Endothelial cell of hepatic sinusoid (primary cell): Measurements from ENCODE around the gene RPS18.
"Not testable (repeated sequence)": the region's sequence is repeated elsewhere in the genome, so short reads cannot be mapped to it uniquely, and the experiment has no call there.

Source experiments
- in situ Hi-C: cut with HindIII; loops from 2 replicates; pipeline ENCODE4 v1.10.0; 2017; ENCODE audit warnings: low sequenced_read_pairs

The RPS18 gene

DNA sequence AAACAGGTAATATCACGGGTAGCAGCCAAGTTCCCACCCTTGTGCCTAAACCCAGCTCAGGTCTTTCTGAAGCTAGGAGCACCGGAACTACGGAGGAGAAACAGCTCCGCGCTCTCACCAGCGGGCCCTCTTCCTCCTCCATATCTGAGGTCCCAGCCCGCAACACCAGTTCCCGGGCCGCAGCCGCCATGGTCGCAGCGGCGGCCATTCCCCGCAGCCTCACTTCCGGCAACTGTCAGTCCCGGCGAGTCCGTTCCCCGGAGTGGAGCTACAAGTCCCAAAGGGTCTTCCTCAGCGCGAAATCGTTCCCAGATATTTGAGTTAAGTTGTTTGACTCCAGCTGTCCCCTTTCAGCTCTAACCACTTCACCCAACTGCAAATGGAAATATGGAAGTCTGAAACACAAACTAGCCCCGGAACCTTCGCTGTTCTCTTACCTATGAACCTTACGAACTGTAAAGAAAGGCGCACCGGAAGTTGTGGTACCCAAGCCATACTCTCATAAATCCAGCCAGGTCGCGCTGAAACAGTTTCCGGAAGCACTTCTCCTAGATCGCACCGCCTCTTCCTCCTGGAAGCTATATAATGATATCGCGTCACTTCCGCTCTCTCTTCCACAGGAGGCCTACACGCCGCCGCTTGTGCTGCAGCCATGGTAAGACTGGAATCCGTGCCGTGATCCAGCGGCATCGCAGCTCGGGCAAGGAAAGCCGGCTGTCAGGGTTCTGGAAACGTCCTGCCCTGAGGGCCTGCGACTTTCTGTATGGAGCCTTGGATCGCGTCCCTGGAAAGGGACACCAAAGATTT lies at the start of gene RPS18, which contains the start of gene VPS52:
TSS of gene RPS18 (plus strand) at position 608 of the 807 bp plus-strand sequence. CDS start at position 653, 45 bp downstream.
TSS of gene VPS52 (minus strand) at position 409 of the 807 bp plus-strand sequence. CDS start at position 208, 201 bp downstream.
- in situ Hi-C loops: no loop called here

GRCh38 chr6:33226503-33227120 lies 45.3 kb upstream of the RPS18 start:
- in situ Hi-C loops: not testable (repeated sequence)

DNA sequence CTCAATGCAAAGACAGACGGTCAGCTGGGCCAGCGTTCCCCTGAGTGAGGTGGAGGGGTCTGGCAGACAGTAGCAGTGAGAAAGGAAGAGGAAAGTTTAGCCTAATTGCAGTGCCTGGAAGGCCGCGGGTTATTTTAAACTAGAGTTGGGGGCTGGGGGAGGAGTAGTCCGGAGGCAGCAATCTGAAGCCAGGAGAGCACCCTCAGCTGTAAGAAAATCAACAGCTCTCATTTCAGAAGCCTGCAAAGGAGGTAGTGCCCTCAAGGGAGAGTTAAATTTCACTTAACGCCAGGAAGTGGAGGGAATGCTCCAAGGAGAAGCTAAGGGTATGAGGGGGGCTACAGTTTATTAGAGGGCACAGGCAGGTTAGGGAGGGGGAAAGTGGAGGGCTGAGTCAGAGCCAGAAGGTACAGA lies 36.6 kb upstream of the RPS18 start:
- in situ Hi-C loops: loop anchor here (5.0 kb wide), 1 partner anchor 88 kb away; no protein-coding TSS in a partner anchor

GRCh38 chr6:33236328-33236727 lies 35.5 kb upstream of the RPS18 start:
- in situ Hi-C loops: loop anchor here (5.0 kb wide), 1 partner anchor 89 kb away; no protein-coding TSS in a partner anchor

GRCh38 chr6:33236852-33237251 lies 35.0 kb upstream of the RPS18 start:
- in situ Hi-C loops: loop anchor here (5.0 kb wide), 1 partner anchor 90 kb away; no protein-coding TSS in a partner anchor

DNA sequence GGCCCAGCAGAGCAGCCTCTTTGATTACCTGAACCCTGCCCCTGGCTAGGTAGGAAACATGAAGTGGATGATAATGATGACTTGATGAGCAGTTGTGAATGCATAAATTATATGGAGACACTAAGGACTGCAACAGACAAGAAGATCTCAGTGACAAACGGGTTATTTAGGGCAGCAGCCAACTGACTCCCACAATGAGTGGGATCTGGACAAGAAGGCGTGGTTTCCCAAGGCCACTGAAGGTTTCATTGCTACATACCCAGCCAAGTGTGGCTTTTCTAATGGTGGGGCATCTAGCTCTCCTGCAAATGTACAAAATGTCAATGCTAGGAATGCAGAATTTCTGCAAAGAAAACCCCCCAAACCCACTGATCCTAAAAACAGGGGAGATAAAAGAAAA lies 34.1 kb upstream of the RPS18 start:
- in situ Hi-C loops: loop anchor here (5.0 kb wide), 1 partner anchor 90 kb away; no protein-coding TSS in a partner anchor

DNA sequence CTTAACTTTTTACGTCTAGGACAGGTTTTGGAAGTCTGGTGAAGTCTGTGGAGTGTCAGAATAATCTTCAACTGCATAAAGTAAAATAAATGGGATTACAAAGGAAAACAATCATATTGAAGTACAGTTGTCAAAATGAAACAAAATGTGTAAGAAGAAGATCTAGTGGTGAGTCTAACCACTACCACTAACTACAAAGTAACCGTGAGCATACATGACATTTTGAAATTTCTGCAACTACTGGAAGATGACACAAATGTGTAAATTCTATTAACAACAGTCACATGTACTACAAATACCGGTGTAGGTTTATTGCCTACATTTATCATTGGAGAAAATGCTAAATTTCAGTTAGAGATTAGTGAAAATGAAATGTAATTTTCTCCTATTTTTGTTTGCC lies 29.9 kb upstream of the RPS18 start:
- in situ Hi-C loops: no loop called here

DNA sequence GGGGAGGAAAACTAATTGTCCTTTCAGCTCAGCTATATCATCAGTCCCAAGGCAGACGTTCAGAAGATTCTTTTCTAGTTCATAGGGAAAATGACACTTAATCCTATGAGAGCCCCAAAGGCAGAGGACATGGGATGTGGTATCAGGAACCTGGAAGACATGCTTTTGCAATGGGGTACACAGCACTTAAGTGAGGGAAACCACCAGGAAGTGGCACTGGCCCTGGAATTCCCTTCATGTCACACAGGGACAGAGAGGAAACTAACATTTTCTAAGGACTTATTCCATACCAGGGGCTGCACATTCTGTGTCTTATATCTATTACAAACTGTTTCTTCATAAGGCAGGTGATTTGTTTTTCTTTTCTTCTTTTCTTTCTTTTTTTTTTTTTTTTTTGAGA lies 28.4 kb upstream of the RPS18 start:
- in situ Hi-C loops: no loop called here

DNA sequence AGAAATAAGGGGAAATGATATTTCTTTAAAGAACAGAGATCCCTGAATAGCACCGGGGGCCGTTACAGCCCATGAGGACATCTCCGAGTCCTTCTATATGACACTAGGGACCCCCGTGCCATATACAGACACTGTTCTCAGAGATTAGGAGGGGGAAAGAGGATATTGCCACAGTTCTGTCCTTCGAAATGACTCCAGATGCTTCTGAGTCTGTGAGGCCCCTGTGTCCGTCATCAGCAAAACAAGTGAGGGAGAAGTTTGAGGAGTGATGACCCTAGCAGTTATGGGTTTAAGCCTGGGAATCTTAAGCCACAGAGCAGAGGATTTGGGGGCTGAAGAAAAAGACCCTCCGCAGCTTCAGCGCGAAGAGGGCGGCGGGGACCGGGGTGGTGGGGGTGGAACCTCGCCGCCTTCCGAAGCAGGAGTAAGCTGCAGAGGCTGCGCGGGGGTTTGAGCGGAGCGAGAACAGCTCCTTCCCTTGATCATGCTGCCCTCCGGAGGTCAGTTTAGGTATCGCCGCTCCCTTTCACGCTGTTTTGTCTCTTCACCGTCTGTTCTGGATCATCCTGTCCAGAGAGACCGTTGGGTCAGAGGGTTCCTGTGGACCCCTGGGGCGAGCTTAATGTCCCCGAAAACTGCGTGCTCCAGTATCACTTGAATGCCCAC lies 23.8 kb upstream of the RPS18 start:
- in situ Hi-C loops: no loop called here

- in situ Hi-C loops: no loop called here
Measured at GRCh38 chr6:33248643-33248931, 23.3 kb upstream of the RPS18 start.

DNA sequence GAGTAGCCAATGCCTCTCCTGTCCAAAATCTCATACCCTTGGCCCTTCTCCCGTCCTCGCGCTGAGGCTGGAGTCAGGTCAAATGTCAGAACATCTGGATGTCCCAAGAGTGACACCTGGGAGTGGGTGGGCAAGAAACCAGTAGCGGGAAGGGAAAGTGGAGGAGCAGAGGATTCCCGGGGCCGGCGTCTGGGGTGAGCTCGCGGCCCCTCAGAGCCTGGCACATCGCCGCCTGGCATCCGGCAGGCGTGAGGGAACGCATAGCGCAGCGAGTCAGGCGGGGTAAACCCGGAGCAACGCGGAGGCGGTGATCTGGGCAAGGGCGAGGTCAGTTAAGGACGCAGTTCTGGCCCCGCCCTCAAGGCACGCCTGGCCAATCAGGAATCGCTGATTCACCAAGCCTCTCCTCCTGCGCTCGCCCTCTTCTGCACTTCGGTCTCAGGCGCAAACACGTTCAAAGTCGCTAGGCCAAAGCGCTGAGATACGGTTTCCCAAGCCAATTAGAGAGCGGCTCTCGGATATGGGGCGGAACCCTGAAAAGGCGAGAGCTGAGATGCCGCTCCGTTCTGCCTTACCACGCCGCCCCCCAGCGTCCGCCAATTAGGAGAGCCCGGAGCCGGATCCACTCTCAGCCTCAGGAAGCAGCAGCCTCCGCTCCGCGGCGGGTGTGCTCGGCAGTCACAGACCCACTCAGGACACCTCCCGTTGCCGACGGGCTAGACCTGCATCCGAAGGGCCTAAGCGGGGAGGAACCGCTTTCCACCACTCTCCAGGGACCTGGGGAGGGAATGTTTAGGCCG lies 22.7 kb upstream of the RPS18 start:
- in situ Hi-C loops: no loop called here

DNA sequence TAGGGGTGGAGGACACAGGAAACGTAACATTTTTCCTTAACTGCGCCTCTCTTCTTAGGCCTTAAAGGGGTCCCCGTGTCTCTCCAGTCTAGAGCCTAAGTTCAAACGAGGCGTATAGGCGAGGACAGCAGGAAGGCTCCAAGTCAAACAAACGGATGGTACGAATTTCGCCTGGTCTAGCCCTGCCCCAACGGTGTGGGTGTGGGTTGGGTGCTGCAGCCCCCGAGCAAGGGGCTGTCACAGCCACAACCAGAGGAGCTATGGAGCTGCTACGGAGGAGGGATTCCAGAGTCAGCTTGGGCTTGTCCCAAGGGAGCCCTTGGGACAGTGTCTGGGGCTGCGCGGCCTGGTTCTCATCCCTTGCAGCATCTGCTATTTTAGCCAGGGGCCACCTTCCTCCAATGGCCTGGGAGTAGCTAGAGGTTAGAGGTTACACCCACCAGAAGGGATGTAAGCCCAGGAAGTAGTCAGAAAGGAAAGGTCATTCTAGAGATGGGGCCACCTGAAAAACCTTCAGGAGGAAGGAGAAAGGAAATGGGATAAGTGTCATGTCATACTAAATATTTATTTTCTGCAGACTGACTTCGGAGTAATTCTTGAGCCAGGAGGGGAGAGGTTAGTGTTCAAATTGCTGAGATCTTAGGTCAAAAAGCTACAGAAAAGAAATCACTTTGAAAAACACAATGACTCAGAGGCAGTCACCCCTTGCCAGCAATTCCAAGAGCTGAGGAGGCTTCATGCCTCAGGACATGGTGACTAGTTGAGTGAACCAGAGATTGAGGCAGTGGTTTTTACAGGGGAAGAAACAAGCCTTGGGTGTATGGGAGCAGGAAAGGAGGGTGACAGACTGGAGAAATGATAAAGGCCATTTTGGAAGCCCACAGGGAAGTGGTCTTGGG lies 21.9 kb upstream of the RPS18 start:
- in situ Hi-C loops: no loop called here

GRCh38 chr6:33250731-33251130 lies 21.1 kb upstream of the RPS18 start:
- in situ Hi-C loops: no loop called here

- in situ Hi-C loops: no loop called here
Measured at GRCh38 chr6:33251395-33252012, 20.4 kb upstream of the RPS18 start.

DNA sequence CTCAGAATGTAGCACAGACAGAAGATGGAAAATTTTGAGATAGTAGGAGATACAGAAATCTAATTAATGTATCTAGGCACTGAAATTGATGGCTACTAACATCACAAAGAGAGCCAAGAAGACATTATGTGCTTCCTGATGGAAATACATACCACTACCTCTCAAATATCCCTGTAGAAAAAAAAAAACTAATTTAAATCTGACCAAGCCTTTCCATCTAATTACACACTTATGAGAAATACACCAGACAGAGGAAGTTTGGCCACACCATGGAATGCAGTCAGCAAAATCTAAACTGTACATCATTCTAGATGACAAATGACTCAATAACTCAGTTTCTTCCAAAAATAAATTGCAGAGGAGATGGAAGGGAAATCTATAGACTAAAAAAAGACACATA lies 19.1 kb upstream of the RPS18 start:
- in situ Hi-C loops: no loop called here

DNA sequence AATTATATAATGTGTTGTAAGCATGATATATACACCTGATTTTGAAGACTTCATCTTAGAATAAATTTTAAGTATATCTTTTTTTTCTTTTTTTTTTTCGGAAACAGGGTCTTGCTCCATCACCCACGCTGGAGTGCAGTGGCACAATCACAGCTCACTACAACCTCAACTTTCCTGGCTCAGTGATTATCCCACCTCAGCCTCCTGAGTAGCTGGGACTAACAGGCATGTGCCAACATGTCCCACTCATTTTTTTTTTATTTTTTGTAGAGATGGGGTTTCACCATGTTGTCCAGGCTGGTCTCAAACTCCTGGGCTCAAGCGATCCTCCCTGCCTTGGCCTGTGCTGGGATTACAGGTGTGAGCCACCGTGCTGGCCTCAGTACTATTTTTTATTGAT lies 17.3 kb upstream of the RPS18 start:
- in situ Hi-C loops: no loop called here

- in situ Hi-C loops: no loop called here
Measured at GRCh38 chr6:33259032-33259431, 12.8 kb upstream of the RPS18 start.

DNA sequence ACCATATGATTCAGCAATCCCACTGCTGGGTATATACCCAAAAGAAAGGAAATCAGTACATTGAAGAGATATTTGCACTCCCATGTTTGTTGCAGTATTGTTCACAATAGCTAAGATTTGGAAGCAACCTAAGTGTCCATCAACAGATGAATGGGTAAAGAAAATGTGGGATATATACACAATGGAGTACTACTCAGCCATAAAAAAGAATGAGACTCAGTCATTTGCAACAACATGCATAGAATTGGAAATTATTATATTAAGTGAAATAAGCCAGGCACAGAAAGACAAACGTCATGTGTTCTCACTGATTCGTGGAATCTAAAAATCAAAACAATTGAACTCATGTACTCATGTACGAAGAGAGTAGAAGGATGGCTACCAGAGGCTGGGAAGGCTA lies 9.4 kb upstream of the RPS18 start:
- in situ Hi-C loops: not testable (repeated sequence)

- in situ Hi-C loops: no loop called here
Measured at GRCh38 chr6:33264015-33264414, 7.9 kb upstream of the RPS18 start.

DNA sequence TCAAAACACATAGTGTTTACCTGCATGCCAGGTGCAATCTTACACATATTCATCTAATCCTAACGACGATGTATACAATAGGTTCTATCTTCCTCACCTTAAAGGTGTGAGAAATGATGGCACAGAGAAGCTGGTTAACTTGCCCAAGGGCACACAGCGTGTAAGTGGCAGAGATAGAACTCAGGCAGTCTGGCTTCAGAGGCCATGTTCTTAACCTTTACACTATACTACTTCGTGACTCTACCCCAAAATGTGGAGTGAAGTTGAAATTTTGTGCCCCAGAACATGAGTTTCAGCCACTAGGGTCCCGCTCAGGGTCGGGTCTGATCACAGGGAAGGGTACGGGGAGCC lies 783 bp upstream of the RPS18 start:
- in situ Hi-C loops: no loop called here
